ENCODE results near the gene ZNF592. TPM values are rescaled to one million over a fixed set of nuclear protein-coding genes. Genes with fewer than 3 reads are reported as not detected.

Gene ZNF592
- total and polyA plus RNA-seq, 9 of the 15 experiments (the other 6 are each of a cell fraction or from before 2014, with no cell fraction given): 0.88 to 23.8 (median 7.4) TPM

GRCh38 chr15:84747416-84748273 lies 747 bp upstream of the ZNF592 start (continued):
- TF ChIP-seq MAFG (tag; conservative IDR thresholded peaks at IDR 0.05) (no peak), CEBPG (CRISPR knock-in tag; IDR thresholded peaks at IDR 0.05) (no peak), CEBPG (tag; conservative IDR thresholded peaks at IDR 0.05 in 1 of 2, IDR thresholded peaks at IDR 0.05 in 1 of 2) (no peak), BCL6 (CRISPR knock-in tag; IDR thresholded peaks at IDR 0.05) (no peak), SREBF2 (CRISPR knock-in tag; IDR thresholded peaks at IDR 0.05) (no peak), U2AF1 (optimal IDR thresholded peaks at IDR 0.05; ENCODE audit: low read depth, low read length) (no peak), ZBED1 (IDR thresholded peaks at IDR 0.05) (no peak), ZNF311 (CRISPR knock-in tag; IDR thresholded peaks at IDR 0.05) (no peak), SIX5 (IDR thresholded peaks at IDR 0.05; ENCODE audit: borderline replicate concordance in 1 of 2, insufficient read depth in 1 of 2, low read depth in 1 of 2, low read length in 2 of 2) (no peak), ZNF699 (CRISPR knock-in tag; IDR thresholded peaks at IDR 0.05; ENCODE audit: insufficient replicate concordance) (no peak), KDM1A (IDR thresholded peaks at IDR 0.05) (no peak), CHD1 (IDR thresholded peaks at IDR 0.05; ENCODE audit: low read length) (no peak)
- TF ChIP-seq, protein P1, sequence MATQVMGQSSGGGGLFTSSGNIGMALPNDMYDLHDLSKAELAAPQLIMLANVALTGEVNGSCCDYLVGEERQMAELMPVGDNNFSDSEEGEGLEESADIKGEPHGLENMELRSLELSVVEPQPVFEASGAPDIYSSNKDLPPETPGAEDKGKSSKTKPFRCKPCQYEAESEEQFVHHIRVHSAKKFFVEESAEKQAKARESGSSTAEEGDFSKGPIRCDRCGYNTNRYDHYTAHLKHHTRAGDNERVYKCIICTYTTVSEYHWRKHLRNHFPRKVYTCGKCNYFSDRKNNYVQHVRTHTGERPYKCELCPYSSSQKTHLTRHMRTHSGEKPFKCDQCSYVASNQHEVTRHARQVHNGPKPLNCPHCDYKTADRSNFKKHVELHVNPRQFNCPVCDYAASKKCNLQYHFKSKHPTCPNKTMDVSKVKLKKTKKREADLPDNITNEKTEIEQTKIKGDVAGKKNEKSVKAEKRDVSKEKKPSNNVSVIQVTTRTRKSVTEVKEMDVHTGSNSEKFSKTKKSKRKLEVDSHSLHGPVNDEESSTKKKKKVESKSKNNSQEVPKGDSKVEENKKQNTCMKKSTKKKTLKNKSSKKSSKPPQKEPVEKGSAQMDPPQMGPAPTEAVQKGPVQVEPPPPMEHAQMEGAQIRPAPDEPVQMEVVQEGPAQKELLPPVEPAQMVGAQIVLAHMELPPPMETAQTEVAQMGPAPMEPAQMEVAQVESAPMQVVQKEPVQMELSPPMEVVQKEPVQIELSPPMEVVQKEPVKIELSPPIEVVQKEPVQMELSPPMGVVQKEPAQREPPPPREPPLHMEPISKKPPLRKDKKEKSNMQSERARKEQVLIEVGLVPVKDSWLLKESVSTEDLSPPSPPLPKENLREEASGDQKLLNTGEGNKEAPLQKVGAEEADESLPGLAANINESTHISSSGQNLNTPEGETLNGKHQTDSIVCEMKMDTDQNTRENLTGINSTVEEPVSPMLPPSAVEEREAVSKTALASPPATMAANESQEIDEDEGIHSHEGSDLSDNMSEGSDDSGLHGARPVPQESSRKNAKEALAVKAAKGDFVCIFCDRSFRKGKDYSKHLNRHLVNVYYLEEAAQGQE (IDR thresholded peaks at IDR 0.05; ENCODE audit: borderline replicate concordance): no peak
- TF ChIP-seq, protein P1 (CRISPR knock-in tag; IDR thresholded peaks at IDR 0.05; ENCODE audit: low read depth): 0 out of 2 replicates have a peak, but pooled peaks have one; percentile 27
- TF ChIP-seq, protein P2, sequence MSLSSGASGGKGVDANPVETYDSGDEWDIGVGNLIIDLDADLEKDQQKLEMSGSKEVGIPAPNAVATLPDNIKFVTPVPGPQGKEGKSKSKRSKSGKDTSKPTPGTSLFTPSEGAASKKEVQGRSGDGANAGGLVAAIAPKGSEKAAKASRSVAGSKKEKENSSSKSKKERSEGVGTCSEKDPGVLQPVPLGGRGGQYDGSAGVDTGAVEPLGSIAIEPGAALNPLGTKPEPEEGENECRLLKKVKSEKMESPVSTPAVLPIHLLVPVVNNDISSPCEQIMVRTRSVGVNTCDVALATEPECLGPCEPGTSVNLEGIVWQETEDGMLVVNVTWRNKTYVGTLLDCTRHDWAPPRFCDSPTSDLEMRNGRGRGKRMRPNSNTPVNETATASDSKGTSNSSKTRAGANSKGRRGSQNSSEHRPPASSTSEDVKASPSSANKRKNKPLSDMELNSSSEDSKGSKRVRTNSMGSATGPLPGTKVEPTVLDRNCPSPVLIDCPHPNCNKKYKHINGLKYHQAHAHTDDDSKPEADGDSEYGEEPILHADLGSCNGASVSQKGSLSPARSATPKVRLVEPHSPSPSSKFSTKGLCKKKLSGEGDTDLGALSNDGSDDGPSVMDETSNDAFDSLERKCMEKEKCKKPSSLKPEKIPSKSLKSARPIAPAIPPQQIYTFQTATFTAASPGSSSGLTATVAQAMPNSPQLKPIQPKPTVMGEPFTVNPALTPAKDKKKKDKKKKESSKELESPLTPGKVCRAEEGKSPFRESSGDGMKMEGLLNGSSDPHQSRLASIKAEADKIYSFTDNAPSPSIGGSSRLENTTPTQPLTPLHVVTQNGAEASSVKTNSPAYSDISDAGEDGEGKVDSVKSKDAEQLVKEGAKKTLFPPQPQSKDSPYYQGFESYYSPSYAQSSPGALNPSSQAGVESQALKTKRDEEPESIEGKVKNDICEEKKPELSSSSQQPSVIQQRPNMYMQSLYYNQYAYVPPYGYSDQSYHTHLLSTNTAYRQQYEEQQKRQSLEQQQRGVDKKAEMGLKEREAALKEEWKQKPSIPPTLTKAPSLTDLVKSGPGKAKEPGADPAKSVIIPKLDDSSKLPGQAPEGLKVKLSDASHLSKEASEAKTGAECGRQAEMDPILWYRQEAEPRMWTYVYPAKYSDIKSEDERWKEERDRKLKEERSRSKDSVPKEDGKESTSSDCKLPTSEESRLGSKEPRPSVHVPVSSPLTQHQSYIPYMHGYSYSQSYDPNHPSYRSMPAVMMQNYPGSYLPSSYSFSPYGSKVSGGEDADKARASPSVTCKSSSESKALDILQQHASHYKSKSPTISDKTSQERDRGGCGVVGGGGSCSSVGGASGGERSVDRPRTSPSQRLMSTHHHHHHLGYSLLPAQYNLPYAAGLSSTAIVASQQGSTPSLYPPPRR (CRISPR knock-in tag; IDR thresholded peaks at IDR 0.05; ENCODE audit: borderline replicate concordance): 0 out of 2 replicates have a peak, but pooled peaks have one; percentile 30

Data from K562 (cell line).